Activated naive CD4-positive, alpha-beta T cell treated with anti-CD3 and anti-CD28 coated beads, Interleukin-2, amount 50 U/mL, for 24 hours (primary cell): ENCODE data around the gene GFPT2.
"Not testable (repeated sequence)": the region's sequence is repeated elsewhere in the genome, so short reads cannot be mapped to it uniquely, and the experiment has no call there.

ENCODE experiments used
- H3K27ac Mint-ChIP-seq: one replicate; pipeline ENCODE4 v1.8.0; 2021; ENCODE audit warnings: mild to moderate bottlenecking, mixed read lengths
- H3K27me3 Mint-ChIP-seq: one replicate; pipeline ENCODE4 v1.8.0; 2021; ENCODE audit warnings: mixed read lengths
- H3K36me3 Mint-ChIP-seq: one replicate; pipeline ENCODE4 v1.8.0; 2021; ENCODE audit warnings: mixed read lengths
- H3K4me1 Mint-ChIP-seq: one replicate; pipeline ENCODE4 v1.8.0; 2021; ENCODE audit warnings: mixed read lengths
- H3K4me3 Mint-ChIP-seq: one replicate; pipeline ENCODE4 v1.8.0; 2021; ENCODE audit warnings: mild to moderate bottlenecking, mixed read lengths
- H3K9me3 Mint-ChIP-seq: one replicate; pipeline ENCODE4 v1.8.0; 2021; ENCODE audit warnings: mixed read lengths

The GFPT2 gene

GRCh38 chr5:180315762-180316212, 37.3 kb downstream of the GFPT2 start:
- Mint-ChIP-seq H3K27ac (no peak overlapping the region), H3K9me3 (no peaks in the 10 kb centered on the region), H3K4me3 (peak overlapping the region; percentile 30), H3K27me3 (no peaks in the 10 kb centered on the region), H3K36me3 (no peaks in the 10 kb centered on the region), H3K4me1 (no peaks in the 10 kb centered on the region)

- H3K4me1 Mint-ChIP-seq, result no peaks in the 10 kb centered on the region
- H3K27ac Mint-ChIP-seq, result no peak overlapping the region
- peak overlapping the region; percentile 61 for H3K4me3 Mint-ChIP-seq
- no peaks in the 10 kb centered on the region for H3K36me3 Mint-ChIP-seq
- no peaks in the 10 kb centered on the region for H3K9me3 Mint-ChIP-seq
- no peaks in the 10 kb centered on the region for H3K27me3 Mint-ChIP-seq
Observed at GRCh38 chr5:180313677-180314505, 39.2 kb downstream of the GFPT2 start.

- no peaks in the 10 kb centered on the region for H3K9me3 Mint-ChIP-seq
- no peaks in the 10 kb centered on the region for H3K36me3 Mint-ChIP-seq
Observed at GRCh38 chr5:180311216-180311615, 41.9 kb downstream of the GFPT2 start.

GRCh38 chr5:180306796-180307195, 46.3 kb downstream of the GFPT2 start:
- H3K27me3 Mint-ChIP-seq, result no peaks in the 10 kb centered on the region
- H3K9me3 Mint-ChIP-seq, result no peaks in the 10 kb centered on the region
- no peaks in the 10 kb centered on the region for H3K36me3 Mint-ChIP-seq
- H3K4me3 Mint-ChIP-seq, result no peak overlapping the region
- no peak overlapping the region for H3K27ac Mint-ChIP-seq
- H3K4me1 Mint-ChIP-seq, result no peaks in the 10 kb centered on the region

More at GRCh38 chr5:180311216-180311615, 41.9 kb downstream of the GFPT2 start:
- Mint-ChIP-seq H3K4me3 (no peak overlapping the region), H3K27ac (no peak overlapping the region), H3K27me3 (no peaks in the 10 kb centered on the region), H3K4me1 (no peaks in the 10 kb centered on the region)

GRCh38 chr5:180305481-180305880, 47.7 kb downstream of the GFPT2 start:
- Mint-ChIP-seq H3K27me3 (no peaks in the 10 kb centered on the region), H3K36me3 (no peaks in the 10 kb centered on the region), H3K4me3 (no peak overlapping the region), H3K9me3 (no peaks in the 10 kb centered on the region), H3K4me1 (no peaks in the 10 kb centered on the region), H3K27ac (no peak overlapping the region)

- H3K4me3 Mint-ChIP-seq, result no peak overlapping the region
- H3K27ac Mint-ChIP-seq, result no peak overlapping the region
- H3K27me3 Mint-ChIP-seq, result no peaks in the 10 kb centered on the region
- H3K9me3 Mint-ChIP-seq, result no peaks in the 10 kb centered on the region
- H3K4me1 Mint-ChIP-seq, result no peaks in the 10 kb centered on the region
- H3K36me3 Mint-ChIP-seq, result no peaks in the 10 kb centered on the region
Observed at GRCh38 chr5:180304431-180305375, 48.4 kb downstream of the GFPT2 start.

GRCh38 chr5:180304016-180304292, 49.2 kb downstream of the GFPT2 start:
- Mint-ChIP-seq H3K27ac (no peak overlapping the region), H3K4me3 (no peak overlapping the region)

GRCh38 chr5:180303226-180304015, 49.7 kb downstream of the GFPT2 start:
- Mint-ChIP-seq H3K4me3 (no peak overlapping the region), H3K36me3 (no peaks in the 10 kb centered on the region), H3K27ac (no peak overlapping the region), H3K9me3 (no peaks in the 10 kb centered on the region), H3K4me1 (no peaks in the 10 kb centered on the region), H3K27me3 (no peaks in the 10 kb centered on the region)

More at GRCh38 chr5:180304016-180304292, 49.2 kb downstream of the GFPT2 start:
- no peaks in the 10 kb centered on the region for H3K27me3 Mint-ChIP-seq
- H3K9me3 Mint-ChIP-seq, result no peaks in the 10 kb centered on the region
- no peaks in the 10 kb centered on the region for H3K4me1 Mint-ChIP-seq
- H3K36me3 Mint-ChIP-seq, result no peaks in the 10 kb centered on the region

- Mint-ChIP-seq H3K9me3 (no peaks in the 10 kb centered on the region), H3K27me3 (no peaks in the 10 kb centered on the region), H3K4me1 (no peaks in the 10 kb centered on the region), H3K4me3 (no peak overlapping the region), H3K27ac (no peak overlapping the region), H3K36me3 (no peaks in the 10 kb centered on the region)
Observed at GRCh38 chr5:180302256-180302655, 50.9 kb downstream of the GFPT2 start.

GRCh38 chr5:180301253-180301652, 51.9 kb downstream of the GFPT2 start:
- Mint-ChIP-seq H3K4me1 (no peaks in the 10 kb centered on the region), H3K27me3 (no peaks in the 10 kb centered on the region), H3K27ac (no peak overlapping the region), H3K4me3 (no peak overlapping the region), H3K9me3 (no peaks in the 10 kb centered on the region), H3K36me3 (no peaks in the 10 kb centered on the region)

GRCh38 chr5:180299526-180299925, 53.6 kb downstream of the GFPT2 start:
- H3K4me1 Mint-ChIP-seq, result no peaks in the 10 kb centered on the region
- no peak overlapping the region for H3K27ac Mint-ChIP-seq
- no peaks in the 10 kb centered on the region for H3K9me3 Mint-ChIP-seq
- no peak overlapping the region for H3K4me3 Mint-ChIP-seq
- H3K36me3 Mint-ChIP-seq, result no peaks in the 10 kb centered on the region
- no peaks in the 10 kb centered on the region for H3K27me3 Mint-ChIP-seq

- not testable (repeated sequence) for H3K27me3 Mint-ChIP-seq, H3K36me3 Mint-ChIP-seq, H3K27ac Mint-ChIP-seq, H3K4me1 Mint-ChIP-seq, H3K4me3 Mint-ChIP-seq, H3K9me3 Mint-ChIP-seq
Observed at GRCh38 chr5:180299014-180299413, 54.1 kb downstream of the GFPT2 start.

GRCh38 chr5:180297587-180298282, 55.4 kb downstream of the GFPT2 start:
- H3K4me1 Mint-ChIP-seq, result peaks cover 17% of the 10 kb centered on the region
- H3K27me3 Mint-ChIP-seq, result no peaks in the 10 kb centered on the region
- H3K27ac Mint-ChIP-seq, result no peak overlapping the region
- H3K36me3 Mint-ChIP-seq, result no peaks in the 10 kb centered on the region
- H3K9me3 Mint-ChIP-seq, result no peaks in the 10 kb centered on the region
- no peak overlapping the region for H3K4me3 Mint-ChIP-seq

GRCh38 chr5:180296771-180297170, 56.4 kb downstream of the GFPT2 start:
- Mint-ChIP-seq H3K27me3 (no peaks in the 10 kb centered on the region), H3K4me1 (peaks cover 20% of the 10 kb centered on the region), H3K27ac (no peak overlapping the region), H3K9me3 (no peaks in the 10 kb centered on the region), H3K4me3 (no peak overlapping the region), H3K36me3 (no peaks in the 10 kb centered on the region)
